ENCODE measurements around the gene ARHGEF7.

The ARHGEF7 gene

GRCh38 chr13:111202156-111202621 is 87.1 kb downstream of the ARHGEF7 start:
- no peak for DNase-seq

- no peak for DNase-seq
Measured at GRCh38 chr13:111202745-111203144, 87.6 kb downstream of the ARHGEF7 start.

- no peak for DNase-seq
Measured at GRCh38 chr13:111203736-111204389, 88.8 kb downstream of the ARHGEF7 start.

GRCh38 chr13:111204438-111205177 is 89.5 kb downstream of the ARHGEF7 start:
- DNase-seq: no peak

GRCh38 chr13:111206148-111206547 is 91.0 kb downstream of the ARHGEF7 start:
- no peak for DNase-seq

GRCh38 chr13:111209613-111210012 is 94.5 kb downstream of the ARHGEF7 start:
- DNase-seq: no peak

GRCh38 chr13:111210091-111210490 is 95.0 kb downstream of the ARHGEF7 start:
- DNase-seq: no peak

- no peak for DNase-seq
Measured at GRCh38 chr13:111210544-111211469, 95.7 kb downstream of the ARHGEF7 start.

GRCh38 chr13:111211789-111212516 is 96.8 kb downstream of the ARHGEF7 start:
- no peak for DNase-seq

- no peak for DNase-seq
Measured at GRCh38 chr13:111212517-111212873, 97.4 kb downstream of the ARHGEF7 start.

- DNase-seq: no peak
Measured at GRCh38 chr13:111213964-111214726, 99.0 kb downstream of the ARHGEF7 start.

- DNase-seq: no peak
Measured at GRCh38 chr13:111215081-111216047, 100.3 kb downstream of the ARHGEF7 start.

- DNase-seq: peak; percentile 29 to 47
Measured at GRCh38 chr13:111216166-111216960, 101.3 kb downstream of the ARHGEF7 start.

GRCh38 chr13:111217641-111218040 is 102.5 kb downstream of the ARHGEF7 start:
- DNase-seq: no peak

GRCh38 chr13:111219280-111219679 is 104.2 kb downstream of the ARHGEF7 start:
- DNase-seq: no peak

- DNase-seq: no peak
Measured at GRCh38 chr13:111219950-111220349, 104.8 kb downstream of the ARHGEF7 start.

GRCh38 chr13:111225166-111225565 is 110.1 kb downstream of the ARHGEF7 start:
- no peak for DNase-seq

- DNase-seq: no peak
Measured at GRCh38 chr13:111225810-111226546, 110.9 kb downstream of the ARHGEF7 start.

GRCh38 chr13:111227405-111227804 is 112.3 kb downstream of the ARHGEF7 start:
- no peak for DNase-seq
